MCF 10A (cell line): ENCODE measurements around the gene ARHGAP24. TPM values are rescaled to one million over a fixed set of nuclear protein-coding genes. Genes with fewer than 3 reads are reported as not detected.
A peak's percentile ranks its signal among the peaks of the same experiment; 100 is the strongest.

ENCODE experiments used
- BruUV-seq: library from RNA; stranded (reverse); fragments of 400-500 nt; replicated peaks from 2 replicates; lab custom pipeline; 2021; lab: Mats Ljungman, UMichigan
- CTCF ChIA-PET: fragments of 300-600 bp; sonication (Branson Sonifier 250); formaldehyde crosslinking; extraction: SDS; loops from one replicate; lab custom pipeline; 2021; ENCODE audit warnings: antibody characterized with exemption, inconsistent platforms; lab: Yijun Ruan, JAX
- POLR2A ChIA-PET: fragments of 300-600, 350-650 bp; sonication (Branson Sonifier 250); formaldehyde crosslinking; extraction: SDS; loops from one replicate; lab custom pipeline; 2020; ENCODE audit warnings: antibody characterized with exemption, inconsistent platforms; lab: Yijun Ruan, JAX
- DNase-seq: peaks from one replicate; pipeline ENCODE4 v3.0.0-alpha.2; 2018; ENCODE audit not compliant: unreplicated experiment
- H3K27ac Mint-ChIP-seq: one replicate; pipeline ENCODE4 v1.8.0; 2022; ENCODE audit warnings: mild to moderate bottlenecking, low read depth, mixed read lengths; ENCODE audit not compliant: unreplicated experiment
- H3K27me3 Mint-ChIP-seq: one replicate; pipeline ENCODE4 v1.8.0; 2022; ENCODE audit warnings: mixed read lengths; ENCODE audit not compliant: insufficient read depth, unreplicated experiment
- H3K36me3 Mint-ChIP-seq: one replicate; pipeline ENCODE4 v1.8.0; 2022; ENCODE audit warnings: mild to moderate bottlenecking, moderate library complexity, mixed read lengths; ENCODE audit not compliant: insufficient read depth, unreplicated experiment
- H3K4me1 Mint-ChIP-seq: one replicate; pipeline ENCODE4 v1.8.0; 2022; ENCODE audit warnings: mixed read lengths; ENCODE audit not compliant: insufficient read depth, unreplicated experiment
- H3K4me3 Mint-ChIP-seq: one replicate; pipeline ENCODE4 v1.8.0; 2022; ENCODE audit warnings: mild to moderate bottlenecking, moderate library complexity, mixed read lengths; ENCODE audit not compliant: unreplicated experiment
- H3K9me3 Mint-ChIP-seq: one replicate; pipeline ENCODE4 v1.8.0; 2022; ENCODE audit warnings: mixed read lengths; ENCODE audit not compliant: unreplicated experiment
- intact Hi-C: fragments of 100-400 bp; cut with micrococcal nuclease; formaldehyde crosslinking; loops from 2 replicates; pipeline ENCODE4 v1.14.1; 2022
- total RNA-seq: library from RNA; stranded (reverse); gene quantifications from 2 replicates; pipeline ENCODE4 v1.2.3, GENCODE V29; 2022
- TF ChIP-seq, protein P1 (sequence below): fragments of 200-600 bp; IDR thresholded peaks from one replicate; pipeline ENCODE4 v1.8.0; 2022; ENCODE audit warnings: antibody characterized with exemption, mild to moderate bottlenecking; ENCODE audit not compliant: unreplicated experiment

ARHGAP24 gene
- total RNA-seq, 1 experiment from 2014 or later = 2.6 TPM

DNA sequence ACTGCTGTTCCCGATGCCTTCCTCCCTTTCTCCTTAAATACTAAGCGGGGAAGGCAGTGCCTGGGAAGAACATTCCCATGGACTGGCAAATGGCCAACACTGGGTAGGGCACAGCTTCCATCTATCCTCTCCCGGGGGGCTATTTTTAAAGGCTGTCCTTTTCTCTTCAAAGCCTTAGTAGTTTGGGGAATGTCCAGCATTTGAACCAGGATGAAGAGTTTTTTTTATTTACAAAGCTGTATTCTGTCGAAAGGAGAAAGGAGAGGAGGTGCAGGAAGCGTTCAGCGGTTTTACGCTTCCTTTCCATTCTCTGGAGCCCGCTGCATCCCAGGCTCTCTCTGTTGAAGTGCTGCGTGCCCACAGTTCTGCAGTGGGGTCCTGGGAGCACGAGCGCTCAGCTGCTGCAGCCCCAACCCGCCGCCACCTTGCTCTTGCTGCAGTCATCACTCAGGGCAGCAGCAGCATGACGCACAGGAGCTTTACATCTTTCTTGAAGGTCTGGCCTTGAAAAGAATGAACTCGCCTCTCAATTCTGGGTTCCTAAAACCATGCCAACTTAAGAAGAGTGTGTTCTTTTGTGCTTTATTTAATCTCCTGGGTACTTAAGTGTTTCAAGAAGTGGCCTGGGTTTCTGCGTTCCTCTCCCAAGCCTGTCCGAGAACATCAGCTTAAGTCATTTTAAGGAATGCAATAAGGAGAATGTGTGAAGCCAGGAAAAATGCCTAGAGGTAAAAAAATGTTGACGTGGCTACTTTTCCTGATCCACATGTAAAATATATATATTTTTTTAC, 457.7 kb downstream of the ARHGAP24 start:
- no peaks in the 10 kb centered on the region for H3K36me3 Mint-ChIP-seq
- no peaks in the 10 kb centered on the region for H3K4me1 Mint-ChIP-seq
- TF ChIP-seq, protein P1, sequence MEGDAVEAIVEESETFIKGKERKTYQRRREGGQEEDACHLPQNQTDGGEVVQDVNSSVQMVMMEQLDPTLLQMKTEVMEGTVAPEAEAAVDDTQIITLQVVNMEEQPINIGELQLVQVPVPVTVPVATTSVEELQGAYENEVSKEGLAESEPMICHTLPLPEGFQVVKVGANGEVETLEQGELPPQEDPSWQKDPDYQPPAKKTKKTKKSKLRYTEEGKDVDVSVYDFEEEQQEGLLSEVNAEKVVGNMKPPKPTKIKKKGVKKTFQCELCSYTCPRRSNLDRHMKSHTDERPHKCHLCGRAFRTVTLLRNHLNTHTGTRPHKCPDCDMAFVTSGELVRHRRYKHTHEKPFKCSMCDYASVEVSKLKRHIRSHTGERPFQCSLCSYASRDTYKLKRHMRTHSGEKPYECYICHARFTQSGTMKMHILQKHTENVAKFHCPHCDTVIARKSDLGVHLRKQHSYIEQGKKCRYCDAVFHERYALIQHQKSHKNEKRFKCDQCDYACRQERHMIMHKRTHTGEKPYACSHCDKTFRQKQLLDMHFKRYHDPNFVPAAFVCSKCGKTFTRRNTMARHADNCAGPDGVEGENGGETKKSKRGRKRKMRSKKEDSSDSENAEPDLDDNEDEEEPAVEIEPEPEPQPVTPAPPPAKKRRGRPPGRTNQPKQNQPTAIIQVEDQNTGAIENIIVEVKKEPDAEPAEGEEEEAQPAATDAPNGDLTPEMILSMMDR = no peak
- CTCF ChIA-PET = interaction anchor here (1.1 kb wide), 1 partner anchor 136 kb away, joined by 3 read pairs; no protein-coding TSS in a partner anchor
- intact Hi-C loops = no loop called here
- H3K4me3 Mint-ChIP-seq = no peak overlapping the region
- no TSS peak for BruUV-seq
- no peak for DNase-seq
- H3K27ac Mint-ChIP-seq = no peak overlapping the region
- POLR2A ChIA-PET = no interaction called here
- no peaks in the 10 kb centered on the region for H3K9me3 Mint-ChIP-seq
- no peaks in the 10 kb centered on the region for H3K27me3 Mint-ChIP-seq

DNA sequence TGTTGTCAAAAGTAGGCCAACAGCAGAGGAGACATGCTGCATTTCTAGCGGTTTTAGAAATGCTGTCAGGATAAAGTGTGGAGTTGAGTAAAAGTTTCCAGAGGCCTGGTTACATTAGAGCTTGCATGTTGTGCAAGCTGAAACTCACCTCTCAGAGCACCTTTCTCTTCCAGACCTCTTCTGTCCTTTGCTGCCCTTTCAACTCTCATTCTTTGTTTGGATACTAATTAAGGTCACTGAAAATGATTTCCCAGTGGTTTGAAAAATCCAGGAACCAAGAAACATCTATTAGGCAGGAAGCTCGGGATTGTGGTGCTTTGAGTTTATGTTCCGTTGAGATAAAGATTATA, 458.3 kb downstream of the ARHGAP24 start:
- ChIA-PET CTCF (interaction anchor here (0.6 to 1.1 kb wide), 2 partner anchors 13 to 137 kb away, joined by 3 read pairs; no protein-coding TSS in a partner anchor), POLR2A (no interaction called here)
- Mint-ChIP-seq H3K27ac (no peak overlapping the region), H3K4me3 (no peak overlapping the region), H3K4me1 (no peaks in the 10 kb centered on the region), H3K27me3 (no peaks in the 10 kb centered on the region), H3K9me3 (no peaks in the 10 kb centered on the region), H3K36me3 (no peaks in the 10 kb centered on the region)
- no peak for DNase-seq
- intact Hi-C loops = no loop called here
- no TSS peak for BruUV-seq
- TF ChIP-seq, protein P1 = no peak

DNA sequence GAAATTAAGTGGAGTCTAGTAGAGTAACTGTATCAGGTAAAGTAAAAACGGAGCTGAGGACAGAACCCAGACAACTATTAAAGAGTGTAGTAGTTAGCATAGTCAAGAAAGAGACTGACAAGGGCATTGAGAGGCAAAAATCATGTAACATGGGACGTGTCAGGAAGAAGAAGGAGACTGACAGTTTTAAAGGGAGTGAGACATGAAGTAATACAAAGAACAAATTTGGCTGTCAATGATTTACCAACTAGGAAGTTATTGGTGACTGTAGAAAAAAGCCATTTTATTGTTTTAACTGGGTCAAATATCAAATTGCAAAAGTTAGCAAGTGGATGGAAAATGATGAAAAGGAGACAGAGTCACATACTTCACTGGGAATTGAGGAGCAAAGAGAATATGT, 462.6 kb downstream of the ARHGAP24 start:
- peak overlapping the region; percentile 59 for H3K27ac Mint-ChIP-seq
- intact Hi-C loops = no loop called here

DNA sequence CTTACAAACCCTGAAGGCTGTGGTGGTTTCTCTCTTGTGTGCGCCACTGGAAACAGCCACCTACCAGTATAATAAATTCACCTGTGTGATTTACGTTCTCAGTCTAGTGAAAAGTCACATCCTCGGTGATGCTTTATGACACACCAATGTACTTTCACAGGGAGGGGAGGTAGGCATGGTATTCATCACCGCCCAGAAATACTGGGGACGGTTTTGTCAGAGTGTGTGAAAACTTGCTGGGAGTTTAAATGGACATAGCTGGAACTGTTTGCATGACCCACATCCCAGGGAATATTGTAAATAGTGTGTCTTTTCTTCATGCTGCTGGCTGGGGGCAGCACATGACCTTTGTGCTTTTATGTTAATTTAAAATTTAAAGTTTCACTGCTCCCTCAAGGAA, 463.1 kb downstream of the ARHGAP24 start:
- no TSS peak for BruUV-seq
- no peaks in the 10 kb centered on the region for H3K36me3 Mint-ChIP-seq
- TF ChIP-seq, protein P1 = no peak
- DNase-seq = no peak
- H3K9me3 Mint-ChIP-seq = no peaks in the 10 kb centered on the region
- intact Hi-C loops = no loop called here
- no peaks in the 10 kb centered on the region for H3K27me3 Mint-ChIP-seq
- H3K4me1 Mint-ChIP-seq = no peaks in the 10 kb centered on the region
- POLR2A ChIA-PET = interaction anchor here (1.1 kb wide), 1 partner anchor 11 kb away, joined by 3 read pairs; no protein-coding TSS in a partner anchor
- no peak overlapping the region for H3K4me3 Mint-ChIP-seq
- H3K27ac Mint-ChIP-seq = no peak overlapping the region
- CTCF ChIA-PET = interaction anchor here (1.0 kb wide), 2 partner anchors 11 to 107 kb away, joined by 3 read pairs; no protein-coding TSS in a partner anchor

More for the DNA sequence above, 462.6 kb downstream of the ARHGAP24 start:
- Mint-ChIP-seq H3K9me3 (no peaks in the 10 kb centered on the region), H3K27me3 (no peaks in the 10 kb centered on the region), H3K4me3 (no peak overlapping the region), H3K36me3 (no peaks in the 10 kb centered on the region), H3K4me1 (no peaks in the 10 kb centered on the region)
- ChIA-PET CTCF (no interaction called here), POLR2A (no interaction called here)
- no TSS peak for BruUV-seq
- TF ChIP-seq, protein P1 = no peak
- no peak for DNase-seq
